Measurements from ENCODE around the gene POLR2J. TPM values are rescaled to one million over a fixed set of nuclear protein-coding genes. Genes with fewer than 3 reads are reported as not detected.

POLR2J gene
- total and polyA plus RNA-seq, 2 experiments from 2014 or later, result 32.2 to 167 TPM

DNA sequence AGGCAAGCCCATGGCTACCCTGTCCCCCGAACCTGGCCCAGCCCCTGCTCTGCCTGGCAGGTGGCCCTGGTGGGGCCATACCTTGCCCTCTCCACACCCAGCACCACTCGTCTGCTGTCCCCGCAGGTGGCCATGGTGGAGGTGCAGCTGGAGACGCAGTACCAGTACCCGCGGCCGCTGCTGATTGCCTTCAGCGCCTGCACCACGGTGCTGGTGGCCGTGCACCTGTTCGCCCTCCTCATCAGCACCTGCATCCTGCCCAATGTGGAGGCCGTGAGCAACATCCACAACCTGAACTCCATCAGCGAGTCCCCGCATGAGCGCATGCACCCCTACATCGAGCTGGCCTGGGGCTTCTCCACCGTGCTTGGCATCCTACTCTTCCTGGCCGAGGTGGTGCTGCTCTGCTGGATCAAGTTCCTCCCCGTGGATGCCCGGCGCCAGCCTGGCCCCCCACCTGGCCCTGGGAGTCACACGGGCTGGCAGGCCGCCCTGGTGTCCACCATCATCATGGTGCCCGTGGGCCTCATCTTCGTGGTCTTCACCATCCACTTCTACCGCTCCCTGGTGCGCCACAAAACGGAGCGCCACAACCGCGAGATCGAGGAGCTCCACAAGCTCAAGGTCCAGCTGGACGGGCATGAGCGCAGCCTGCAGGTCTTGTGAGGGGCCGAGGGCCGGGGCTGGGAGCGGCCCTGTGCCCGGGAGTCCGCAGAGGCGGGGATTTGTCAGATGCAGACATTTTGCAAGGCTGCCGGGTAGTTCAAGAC is 32.1 kb downstream of the POLR2J start:
- Mint-ChIP-seq H3K27ac (no peak overlapping the region), H3K4me1 (peaks cover 8% of the 10 kb centered on the region), H3K9me3 (no peaks in the 10 kb centered on the region), H3K4me3 (no peak overlapping the region), H3K27me3 (ENCODE audit: insufficient read depth, low read depth, poor library complexity) (peaks cover 3% of the 10 kb centered on the region), H3K36me3 (ENCODE audit: low read depth) (peaks cover 16% of the 10 kb centered on the region)
- Histone ChIP-seq H2AFZ (no peak overlapping the region), H3K9me2 (ENCODE audit: insufficient read depth) (no peaks in the 10 kb centered on the region), H3K36me3 (ENCODE audit: insufficient read depth) (no peaks in the 10 kb centered on the region), H3F3A (replicated peaks; ENCODE audit: low read depth) (0 out of 2 replicates have a peak, but pooled peaks cover 8% of the 10 kb centered on the region), H3K27ac (ENCODE audit: low read depth) (no peak overlapping the region), H4K20me1 (replicated peaks; ENCODE audit: insufficient read depth) (no peaks in the 10 kb centered on the region; the same call in 1 of the 2 replicates), H3K4me3 (no peak overlapping the region), H3K27me3 (ENCODE audit: insufficient read depth) (no peaks in the 10 kb centered on the region), H3K79me2 (replicated peaks; ENCODE audit: insufficient read depth) (no peaks in the 10 kb centered on the region), H3K4me2 (no peak overlapping the region), H3K4me1 (ENCODE audit: insufficient read depth) (peaks cover 9% of the 10 kb centered on the region; the same call in 1 of the 2 replicates)
- ATAC-seq, result no peak
- no peak for TF ChIP-seq JUNB (IDR thresholded peaks at IDR 0.05; ENCODE audit: unreplicated experiment)
- TF ChIP-seq NANOG (IDR thresholded peaks at IDR 0.05; ENCODE audit: borderline replicate concordance), result no peak
- TF ChIP-seq, protein P1, sequence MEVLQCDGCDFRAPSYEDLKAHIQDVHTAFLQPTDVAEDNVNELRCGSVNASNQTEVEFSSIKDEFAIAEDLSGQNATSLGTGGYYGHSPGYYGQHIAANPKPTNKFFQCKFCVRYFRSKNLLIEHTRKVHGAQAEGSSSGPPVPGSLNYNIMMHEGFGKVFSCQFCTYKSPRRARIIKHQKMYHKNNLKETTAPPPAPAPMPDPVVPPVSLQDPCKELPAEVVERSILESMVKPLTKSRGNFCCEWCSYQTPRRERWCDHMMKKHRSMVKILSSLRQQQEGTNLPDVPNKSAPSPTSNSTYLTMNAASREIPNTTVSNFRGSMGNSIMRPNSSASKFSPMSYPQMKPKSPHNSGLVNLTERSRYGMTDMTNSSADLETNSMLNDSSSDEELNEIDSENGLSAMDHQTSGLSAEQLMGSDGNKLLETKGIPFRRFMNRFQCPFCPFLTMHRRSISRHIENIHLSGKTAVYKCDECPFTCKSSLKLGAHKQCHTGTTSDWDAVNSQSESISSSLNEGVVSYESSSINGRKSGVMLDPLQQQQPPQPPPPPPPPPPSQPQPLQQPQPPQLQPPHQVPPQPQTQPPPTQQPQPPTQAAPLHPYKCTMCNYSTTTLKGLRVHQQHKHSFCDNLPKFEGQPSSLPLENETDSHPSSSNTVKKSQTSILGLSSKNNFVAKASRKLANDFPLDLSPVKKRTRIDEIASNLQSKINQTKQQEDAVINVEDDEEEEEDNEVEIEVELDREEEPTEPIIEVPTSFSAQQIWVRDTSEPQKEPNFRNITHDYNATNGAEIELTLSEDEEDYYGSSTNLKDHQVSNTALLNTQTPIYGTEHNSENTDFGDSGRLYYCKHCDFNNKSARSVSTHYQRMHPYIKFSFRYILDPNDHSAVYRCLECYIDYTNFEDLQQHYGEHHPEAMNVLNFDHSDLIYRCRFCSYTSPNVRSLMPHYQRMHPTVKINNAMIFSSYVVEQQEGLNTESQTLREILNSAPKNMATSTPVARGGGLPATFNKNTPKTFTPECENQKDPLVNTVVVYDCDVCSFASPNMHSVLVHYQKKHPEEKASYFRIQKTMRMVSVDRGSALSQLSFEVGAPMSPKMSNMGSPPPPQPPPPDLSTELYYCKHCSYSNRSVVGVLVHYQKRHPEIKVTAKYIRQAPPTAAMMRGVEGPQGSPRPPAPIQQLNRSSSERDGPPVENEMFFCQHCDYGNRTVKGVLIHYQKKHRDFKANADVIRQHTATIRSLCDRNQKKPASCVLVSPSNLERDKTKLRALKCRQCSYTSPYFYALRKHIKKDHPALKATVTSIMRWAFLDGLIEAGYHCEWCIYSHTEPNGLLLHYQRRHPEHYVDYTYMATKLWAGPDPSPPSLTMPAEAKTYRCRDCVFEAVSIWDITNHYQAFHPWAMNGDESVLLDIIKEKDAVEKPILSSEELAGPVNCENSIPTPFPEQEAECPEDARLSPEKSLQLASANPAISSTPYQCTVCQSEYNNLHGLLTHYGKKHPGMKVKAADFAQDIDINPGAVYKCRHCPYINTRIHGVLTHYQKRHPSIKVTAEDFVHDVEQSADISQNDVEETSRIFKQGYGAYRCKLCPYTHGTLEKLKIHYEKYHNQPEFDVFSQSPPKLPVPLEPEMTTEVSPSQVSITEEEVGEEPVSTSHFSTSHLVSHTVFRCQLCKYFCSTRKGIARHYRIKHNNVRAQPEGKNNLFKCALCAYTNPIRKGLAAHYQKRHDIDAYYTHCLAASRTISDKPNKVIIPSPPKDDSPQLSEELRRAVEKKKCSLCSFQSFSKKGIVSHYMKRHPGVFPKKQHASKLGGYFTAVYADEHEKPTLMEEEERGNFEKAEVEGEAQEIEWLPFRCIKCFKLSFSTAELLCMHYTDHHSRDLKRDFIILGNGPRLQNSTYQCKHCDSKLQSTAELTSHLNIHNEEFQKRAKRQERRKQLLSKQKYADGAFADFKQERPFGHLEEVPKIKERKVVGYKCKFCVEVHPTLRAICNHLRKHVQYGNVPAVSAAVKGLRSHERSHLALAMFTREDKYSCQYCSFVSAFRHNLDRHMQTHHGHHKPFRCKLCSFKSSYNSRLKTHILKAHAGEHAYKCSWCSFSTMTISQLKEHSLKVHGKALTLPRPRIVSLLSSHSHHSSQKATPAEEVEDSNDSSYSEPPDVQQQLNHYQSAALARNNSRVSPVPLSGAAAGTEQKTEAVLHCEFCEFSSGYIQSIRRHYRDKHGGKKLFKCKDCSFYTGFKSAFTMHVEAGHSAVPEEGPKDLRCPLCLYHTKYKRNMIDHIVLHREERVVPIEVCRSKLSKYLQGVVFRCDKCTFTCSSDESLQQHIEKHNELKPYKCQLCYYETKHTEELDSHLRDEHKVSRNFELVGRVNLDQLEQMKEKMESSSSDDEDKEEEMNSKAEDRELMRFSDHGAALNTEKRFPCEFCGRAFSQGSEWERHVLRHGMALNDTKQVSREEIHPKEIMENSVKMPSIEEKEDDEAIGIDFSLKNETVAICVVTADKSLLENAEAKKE (CRISPR knock-in tag; IDR thresholded peaks at IDR 0.05), result no peak
- TF ChIP-seq, protein P2, sequence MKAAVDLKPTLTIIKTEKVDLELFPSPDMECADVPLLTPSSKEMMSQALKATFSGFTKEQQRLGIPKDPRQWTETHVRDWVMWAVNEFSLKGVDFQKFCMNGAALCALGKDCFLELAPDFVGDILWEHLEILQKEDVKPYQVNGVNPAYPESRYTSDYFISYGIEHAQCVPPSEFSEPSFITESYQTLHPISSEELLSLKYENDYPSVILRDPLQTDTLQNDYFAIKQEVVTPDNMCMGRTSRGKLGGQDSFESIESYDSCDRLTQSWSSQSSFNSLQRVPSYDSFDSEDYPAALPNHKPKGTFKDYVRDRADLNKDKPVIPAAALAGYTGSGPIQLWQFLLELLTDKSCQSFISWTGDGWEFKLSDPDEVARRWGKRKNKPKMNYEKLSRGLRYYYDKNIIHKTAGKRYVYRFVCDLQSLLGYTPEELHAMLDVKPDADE (IDR thresholded peaks at IDR 0.05), result no peak
- TF ChIP-seq CREB1 (CRISPR knock-in tag; IDR thresholded peaks at IDR 0.05; ENCODE audit: low read depth), result no peak
- no peak for TF ChIP-seq ZNF331 (CRISPR knock-in tag; IDR thresholded peaks at IDR 0.05; ENCODE audit: low read depth)
- TF ChIP-seq, protein P3, sequence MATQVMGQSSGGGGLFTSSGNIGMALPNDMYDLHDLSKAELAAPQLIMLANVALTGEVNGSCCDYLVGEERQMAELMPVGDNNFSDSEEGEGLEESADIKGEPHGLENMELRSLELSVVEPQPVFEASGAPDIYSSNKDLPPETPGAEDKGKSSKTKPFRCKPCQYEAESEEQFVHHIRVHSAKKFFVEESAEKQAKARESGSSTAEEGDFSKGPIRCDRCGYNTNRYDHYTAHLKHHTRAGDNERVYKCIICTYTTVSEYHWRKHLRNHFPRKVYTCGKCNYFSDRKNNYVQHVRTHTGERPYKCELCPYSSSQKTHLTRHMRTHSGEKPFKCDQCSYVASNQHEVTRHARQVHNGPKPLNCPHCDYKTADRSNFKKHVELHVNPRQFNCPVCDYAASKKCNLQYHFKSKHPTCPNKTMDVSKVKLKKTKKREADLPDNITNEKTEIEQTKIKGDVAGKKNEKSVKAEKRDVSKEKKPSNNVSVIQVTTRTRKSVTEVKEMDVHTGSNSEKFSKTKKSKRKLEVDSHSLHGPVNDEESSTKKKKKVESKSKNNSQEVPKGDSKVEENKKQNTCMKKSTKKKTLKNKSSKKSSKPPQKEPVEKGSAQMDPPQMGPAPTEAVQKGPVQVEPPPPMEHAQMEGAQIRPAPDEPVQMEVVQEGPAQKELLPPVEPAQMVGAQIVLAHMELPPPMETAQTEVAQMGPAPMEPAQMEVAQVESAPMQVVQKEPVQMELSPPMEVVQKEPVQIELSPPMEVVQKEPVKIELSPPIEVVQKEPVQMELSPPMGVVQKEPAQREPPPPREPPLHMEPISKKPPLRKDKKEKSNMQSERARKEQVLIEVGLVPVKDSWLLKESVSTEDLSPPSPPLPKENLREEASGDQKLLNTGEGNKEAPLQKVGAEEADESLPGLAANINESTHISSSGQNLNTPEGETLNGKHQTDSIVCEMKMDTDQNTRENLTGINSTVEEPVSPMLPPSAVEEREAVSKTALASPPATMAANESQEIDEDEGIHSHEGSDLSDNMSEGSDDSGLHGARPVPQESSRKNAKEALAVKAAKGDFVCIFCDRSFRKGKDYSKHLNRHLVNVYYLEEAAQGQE (IDR thresholded peaks at IDR 0.05; ENCODE audit: unreplicated experiment), result no peak
- TF ChIP-seq, protein P4, sequence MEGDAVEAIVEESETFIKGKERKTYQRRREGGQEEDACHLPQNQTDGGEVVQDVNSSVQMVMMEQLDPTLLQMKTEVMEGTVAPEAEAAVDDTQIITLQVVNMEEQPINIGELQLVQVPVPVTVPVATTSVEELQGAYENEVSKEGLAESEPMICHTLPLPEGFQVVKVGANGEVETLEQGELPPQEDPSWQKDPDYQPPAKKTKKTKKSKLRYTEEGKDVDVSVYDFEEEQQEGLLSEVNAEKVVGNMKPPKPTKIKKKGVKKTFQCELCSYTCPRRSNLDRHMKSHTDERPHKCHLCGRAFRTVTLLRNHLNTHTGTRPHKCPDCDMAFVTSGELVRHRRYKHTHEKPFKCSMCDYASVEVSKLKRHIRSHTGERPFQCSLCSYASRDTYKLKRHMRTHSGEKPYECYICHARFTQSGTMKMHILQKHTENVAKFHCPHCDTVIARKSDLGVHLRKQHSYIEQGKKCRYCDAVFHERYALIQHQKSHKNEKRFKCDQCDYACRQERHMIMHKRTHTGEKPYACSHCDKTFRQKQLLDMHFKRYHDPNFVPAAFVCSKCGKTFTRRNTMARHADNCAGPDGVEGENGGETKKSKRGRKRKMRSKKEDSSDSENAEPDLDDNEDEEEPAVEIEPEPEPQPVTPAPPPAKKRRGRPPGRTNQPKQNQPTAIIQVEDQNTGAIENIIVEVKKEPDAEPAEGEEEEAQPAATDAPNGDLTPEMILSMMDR (conservative IDR thresholded peaks at IDR 0.05; ENCODE audit: low read depth in 2 of 2), result no peak
- TF ChIP-seq EZH2phosphoT487 (IDR thresholded peaks at IDR 0.05; ENCODE audit: unreplicated experiment), result no peak
- no peak for DNase-seq (ENCODE audit: low spot score)
